K562 (cell line): ENCODE measurements around the gene PODXL. TPM values are rescaled to one million over a fixed set of nuclear protein-coding genes. Genes with fewer than 3 reads are reported as not detected.

Experiments used
- ATF6 ChIP-seq: sonication (generic); formaldehyde crosslinking; IDR thresholded peaks from 2 replicates; pipeline ENCODE4 v1.4.0; 2020; ENCODE audit warnings: mild to moderate bottlenecking, missing genetic modification reagents
- CCAR2 ChIP-seq: fragments of 200-400 bp; formaldehyde crosslinking; IDR thresholded peaks from 2 replicates; pipeline ENCODE4 v1.6.1; 2017; ENCODE audit warnings: mild to moderate bottlenecking, low read depth, low read length
- CTCFL ChIP-seq: IDR thresholded peaks from 2 replicates; pipeline ENCODE4 v1.6.1; 2011; ENCODE audit warnings: borderline replicate concordance, low read depth, mild to moderate bottlenecking, moderate library complexity, low read length; ENCODE audit not compliant: insufficient read depth, poor library complexity, severe bottlenecking
- ILF3 ChIP-seq: fragments of 450-650 bp; IDR thresholded peaks from 2 replicates; pipeline ENCODE4 v1.6.1; 2018; ENCODE audit warnings: antibody characterized with exemption, mild to moderate bottlenecking, moderate library complexity, borderline replicate concordance
- JUNB ChIP-seq: fragments of 450-650 bp; formaldehyde crosslinking; conservative IDR thresholded peaks from 2 replicates; pipeline ENCODE4 v1.4.0; 2020; ENCODE audit warnings: mild to moderate bottlenecking
- KAT8 ChIP-seq: fragments of 450-650 bp; IDR thresholded peaks from 2 replicates; pipeline ENCODE4 v1.6.1; 2016; ENCODE audit warnings: low read depth, mild to moderate bottlenecking
- KLF10 ChIP-seq: fragments of 250-450 bp; sonication (Bioruptor Pico); IDR thresholded peaks from 2 replicates; pipeline ENCODE4 v1.6.1; 2021; ENCODE audit warnings: matching md5 sums
- NCOA1 ChIP-seq: fragments of 450-650 bp; IDR thresholded peaks from 2 replicates; pipeline ENCODE4 v1.6.1; 2016; ENCODE audit warnings: low read depth
- NFE2 ChIP-seq: IDR thresholded peaks from 2 replicates; pipeline ENCODE4 v1.6.1; 2014; ENCODE audit warnings: antibody characterized with exemption, low read depth
- NRF1 ChIP-seq, 2 experiments: fragments of 450-650 bp; IDR thresholded peaks in 1 of 2; conservative IDR thresholded peaks in 1 of 2; 2 replicates each; pipeline ENCODE4 v1.6.1; 2014; ENCODE audit warnings: mild to moderate bottlenecking in 2 of 2
- POLR3A ChIP-seq: IDR thresholded peaks from 2 replicates; pipeline ENCODE4 v1.6.1; 2011; ENCODE audit warnings: borderline replicate concordance, mild to moderate bottlenecking, moderate library complexity; ENCODE audit not compliant: insufficient read length, insufficient read depth; ENCODE audit errors: extremely low read depth
- RFX5 ChIP-seq: IDR thresholded peaks from 2 replicates; pipeline ENCODE4 v1.6.1; 2011; ENCODE audit warnings: low read depth, mild to moderate bottlenecking, improper control_type of control experiment, low read length
- UBTF ChIP-seq, 2 experiments: IDR thresholded peaks; 2 replicates each; pipeline ENCODE4 v1.6.1; 2012; ENCODE audit warnings: improper control_type of control experiment in 2 of 2, low read depth in 2 of 2, low read length in 2 of 2, borderline replicate concordance in 1 of 2
- ZNF121 ChIP-seq: sonication (generic); formaldehyde crosslinking; conservative IDR thresholded peaks from 2 replicates; pipeline ENCODE4 v1.8.0; 2022; ENCODE audit warnings: missing genetic modification reagents
- ZNF644 ChIP-seq: fragments of 200-800 bp; sonication (Bioruptor generic); IDR thresholded peaks from 2 replicates; pipeline ENCODE4 v1.6.1; 2016; ENCODE audit warnings: low read depth, missing genetic modification characterization, missing compliant biosample characterization
- ZNF699 ChIP-seq: fragments of 250-450 bp; sonication (Bioruptor Pico); IDR thresholded peaks from 2 replicates; pipeline ENCODE4 v1.8.0; 2021; ENCODE audit warnings: mild to moderate bottlenecking, moderate library complexity; ENCODE audit not compliant: insufficient replicate concordance
- ZNF717 ChIP-seq: fragments of 250-450 bp; sonication (Bioruptor Pico); IDR thresholded peaks from 2 replicates; pipeline ENCODE4 v1.5.0; 2021
- ZNF77 ChIP-seq: fragments of 250-450 bp; sonication (Bioruptor Pico); IDR thresholded peaks from 2 replicates; pipeline ENCODE4 v1.5.0; 2020
- polyA plus RNA-seq, 8 experiments: library from polyadenylated mRNA; depleted of rRNA in 4 of 8; stranded (reverse) in 5 of 8; unstranded in 3 of 8; fragments of >200 nt; fragmentation: Nextera tagmentation in 2 of 8; fragmentation: Illumina TruSeq in 1 of 8; extraction: Ambion mirVana in 2 of 8; extraction: Trizol in 1 of 8; gene quantifications; 2 replicates each; pipeline versions ENCODE4 v1.2.1 to v1.2.3, GENCODE V29; 2011 to 2014; ENCODE audit warnings: inconsistent platforms in 1 of 8, missing spikeins in 1 of 8
- total RNA-seq, 7 experiments: library from RNA; depleted of rRNA in 6 of 7; stranded (reverse); fragments of >200 nt in 6 of 7; fragmentation: Illumina TruSeq in 2 of 7; extraction: Trizol in 2 of 7; gene quantifications; 2 replicates each; pipeline versions ENCODE4 v1.2.1 to v1.2.3, GENCODE V29; 2011 to 2021; ENCODE audit warnings: low replicate concordance in 1 of 7
- TF ChIP-seq, protein P1 (sequence below): fragments of 200-400 bp; formaldehyde crosslinking; IDR thresholded peaks from 2 replicates; pipeline ENCODE4 v1.6.1; 2017; ENCODE audit warnings: mild to moderate bottlenecking, low read depth, low read length, moderate library complexity

PODXL gene
- total and polyA plus RNA-seq, 9 of the 15 experiments (the other 6 are each of a cell fraction or from before 2014, with no cell fraction given) = 0.01 to 0.73 (median 0.07) TPM

- TF ChIP-seq, protein P1, sequence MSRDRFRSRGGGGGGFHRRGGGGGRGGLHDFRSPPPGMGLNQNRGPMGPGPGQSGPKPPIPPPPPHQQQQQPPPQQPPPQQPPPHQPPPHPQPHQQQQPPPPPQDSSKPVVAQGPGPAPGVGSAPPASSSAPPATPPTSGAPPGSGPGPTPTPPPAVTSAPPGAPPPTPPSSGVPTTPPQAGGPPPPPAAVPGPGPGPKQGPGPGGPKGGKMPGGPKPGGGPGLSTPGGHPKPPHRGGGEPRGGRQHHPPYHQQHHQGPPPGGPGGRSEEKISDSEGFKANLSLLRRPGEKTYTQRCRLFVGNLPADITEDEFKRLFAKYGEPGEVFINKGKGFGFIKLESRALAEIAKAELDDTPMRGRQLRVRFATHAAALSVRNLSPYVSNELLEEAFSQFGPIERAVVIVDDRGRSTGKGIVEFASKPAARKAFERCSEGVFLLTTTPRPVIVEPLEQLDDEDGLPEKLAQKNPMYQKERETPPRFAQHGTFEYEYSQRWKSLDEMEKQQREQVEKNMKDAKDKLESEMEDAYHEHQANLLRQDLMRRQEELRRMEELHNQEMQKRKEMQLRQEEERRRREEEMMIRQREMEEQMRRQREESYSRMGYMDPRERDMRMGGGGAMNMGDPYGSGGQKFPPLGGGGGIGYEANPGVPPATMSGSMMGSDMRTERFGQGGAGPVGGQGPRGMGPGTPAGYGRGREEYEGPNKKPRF = no peak
- TF ChIP-seq UBTF (IDR thresholded peaks at IDR 0.05; ENCODE audit: borderline replicate concordance in 1 of 2, low read depth in 2 of 2, low read length in 2 of 2) (no peak), CTCFL (peak; percentile 73), ZNF717 (CRISPR knock-in tag) (no peak), KAT8 (no peak), ZNF77 (no peak), ATF6 (no peak), RFX5 (no peak), ZNF644 (tag) (no peak), ZNF699 (no peak), NCOA1 (no peak), KLF10 (CRISPR knock-in tag) (no peak), ILF3 (no peak), POLR3A (no peak), JUNB (0 out of 2 replicates have a peak, but pooled peaks have one; percentile 16), CCAR2 (no peak), ZNF121 (CRISPR knock-in tag) (no peak), NFE2 (peak; percentile 49; the same call in 1 of the 2 replicates), NRF1 (conservative IDR thresholded peaks at IDR 0.05 in 1 of 2, IDR thresholded peaks at IDR 0.05 in 1 of 2) (no peak)
Measured at GRCh38 chr7:131513245-131514061, 43.0 kb downstream of the PODXL start (continued).
